Ascending aorta (tissue), 2 donors: ENCODE measurements around the gene FSTL4. TPM values are rescaled to one million over a fixed set of nuclear protein-coding genes. Genes with fewer than 3 reads are reported as not detected.

ENCODE experiments used
- DNase-seq, 2 donors: peaks; one replicate each; pipeline ENCODE4 v3.0.0-alpha.2; 2019; ENCODE audit warnings: low spot score in 2 of 2
- H3K27ac ChIP-seq, 2 donors: fragments of 200-600 bp; sonication (generic); one replicate each; pipeline ENCODE4 v1.5.1; 2016 to 2017; ENCODE audit warnings: mild to moderate bottlenecking in 1 of 2
- H3K27me3 ChIP-seq: fragments of 200-600 bp; sonication (generic); one replicate; pipeline ENCODE4 v1.5.1; 2017
- H3K36me3 ChIP-seq, 2 donors: fragments of 200-600 bp; sonication (generic); one replicate each; pipeline ENCODE4 v1.5.1; 2016
- H3K4me1 ChIP-seq, 2 donors: fragments of 200-600 bp; sonication (generic); one replicate each; pipeline ENCODE4 v1.5.1; 2016 to 2017; ENCODE audit warnings: mild to moderate bottlenecking in 1 of 2
- H3K4me3 ChIP-seq, 2 donors: fragments of 200-600 bp; sonication (generic); one replicate each; pipeline ENCODE4 v1.5.1; 2016 to 2017; ENCODE audit warnings: mild to moderate bottlenecking in 1 of 2
- H3K9me3 ChIP-seq, 2 donors: fragments of 200-600 bp; sonication (generic); one replicate each; pipeline ENCODE4 v1.5.1; 2016
- intact Hi-C: fragments of 100-400 bp; cut with DNase I; formaldehyde crosslinking; loops from one replicate; pipeline ENCODE4 v1.15.1; 2023
- total RNA-seq: library from RNA; depleted of rRNA; stranded (reverse); fragments of >200 nt; gene quantifications from one replicate; pipeline ENCODE4 v1.1.0, GENCODE V29; 2016
- TF ChIP-seq, protein P1 (sequence below), 3 experiments: fragments of 200-600 bp in 2 of 3; fragments of 450-650 bp in 1 of 3; sonication (generic) in 2 of 3; IDR thresholded peaks; one replicate each; pipeline ENCODE4 v1.5.1; 2016 to 2019; ENCODE audit warnings: antibody characterized with exemption in 3 of 3, mild to moderate bottlenecking in 1 of 3, moderate library complexity in 1 of 3

FSTL4 gene
- total RNA-seq, 1 donor from 2014 or later, result 0.11 TPM

- no peak for DNase-seq
- Histone ChIP-seq H3K4me3 (no peak overlapping the region), H3K36me3 (no peaks in the 10 kb centered on the region)
Observed at GRCh38 chr5:133336121-133336968, 276.0 kb downstream of the FSTL4 start.

GRCh38 chr5:133334796-133335639, 277.3 kb downstream of the FSTL4 start:
- H3K36me3 ChIP-seq, result no peaks in the 10 kb centered on the region
- H3K4me3 ChIP-seq, result no peak overlapping the region
- TF ChIP-seq, protein P1, sequence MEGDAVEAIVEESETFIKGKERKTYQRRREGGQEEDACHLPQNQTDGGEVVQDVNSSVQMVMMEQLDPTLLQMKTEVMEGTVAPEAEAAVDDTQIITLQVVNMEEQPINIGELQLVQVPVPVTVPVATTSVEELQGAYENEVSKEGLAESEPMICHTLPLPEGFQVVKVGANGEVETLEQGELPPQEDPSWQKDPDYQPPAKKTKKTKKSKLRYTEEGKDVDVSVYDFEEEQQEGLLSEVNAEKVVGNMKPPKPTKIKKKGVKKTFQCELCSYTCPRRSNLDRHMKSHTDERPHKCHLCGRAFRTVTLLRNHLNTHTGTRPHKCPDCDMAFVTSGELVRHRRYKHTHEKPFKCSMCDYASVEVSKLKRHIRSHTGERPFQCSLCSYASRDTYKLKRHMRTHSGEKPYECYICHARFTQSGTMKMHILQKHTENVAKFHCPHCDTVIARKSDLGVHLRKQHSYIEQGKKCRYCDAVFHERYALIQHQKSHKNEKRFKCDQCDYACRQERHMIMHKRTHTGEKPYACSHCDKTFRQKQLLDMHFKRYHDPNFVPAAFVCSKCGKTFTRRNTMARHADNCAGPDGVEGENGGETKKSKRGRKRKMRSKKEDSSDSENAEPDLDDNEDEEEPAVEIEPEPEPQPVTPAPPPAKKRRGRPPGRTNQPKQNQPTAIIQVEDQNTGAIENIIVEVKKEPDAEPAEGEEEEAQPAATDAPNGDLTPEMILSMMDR (IDR thresholded peaks at IDR 0.05), result no peak
- intact Hi-C loops, result no loop called here
- H3K27me3 ChIP-seq, result no peaks in the 10 kb centered on the region
- DNase-seq, result no peak
- no peaks in the 10 kb centered on the region for H3K9me3 ChIP-seq
- no peak overlapping the region for H3K27ac ChIP-seq
- no peaks in the 10 kb centered on the region for H3K4me1 ChIP-seq

More at GRCh38 chr5:133336121-133336968, 276.0 kb downstream of the FSTL4 start:
- intact Hi-C loops, result no loop called here
- Histone ChIP-seq H3K27ac (no peak overlapping the region), H3K4me1 (no peaks in the 10 kb centered on the region), H3K27me3 (no peaks in the 10 kb centered on the region), H3K9me3 (no peaks in the 10 kb centered on the region)
- TF ChIP-seq, protein P1 (IDR thresholded peaks at IDR 0.05), result no peak

- TF ChIP-seq, protein P1 (IDR thresholded peaks at IDR 0.05), result no peak
- DNase-seq, result no peak
- Histone ChIP-seq H3K4me1 (no peaks in the 10 kb centered on the region), H3K4me3 (no peak overlapping the region), H3K27me3 (no peaks in the 10 kb centered on the region), H3K36me3 (no peaks in the 10 kb centered on the region), H3K9me3 (no peaks in the 10 kb centered on the region), H3K27ac (no peak overlapping the region)
- intact Hi-C loops, result no loop called here
Observed at GRCh38 chr5:133333326-133334150, 278.8 kb downstream of the FSTL4 start.

DNA sequence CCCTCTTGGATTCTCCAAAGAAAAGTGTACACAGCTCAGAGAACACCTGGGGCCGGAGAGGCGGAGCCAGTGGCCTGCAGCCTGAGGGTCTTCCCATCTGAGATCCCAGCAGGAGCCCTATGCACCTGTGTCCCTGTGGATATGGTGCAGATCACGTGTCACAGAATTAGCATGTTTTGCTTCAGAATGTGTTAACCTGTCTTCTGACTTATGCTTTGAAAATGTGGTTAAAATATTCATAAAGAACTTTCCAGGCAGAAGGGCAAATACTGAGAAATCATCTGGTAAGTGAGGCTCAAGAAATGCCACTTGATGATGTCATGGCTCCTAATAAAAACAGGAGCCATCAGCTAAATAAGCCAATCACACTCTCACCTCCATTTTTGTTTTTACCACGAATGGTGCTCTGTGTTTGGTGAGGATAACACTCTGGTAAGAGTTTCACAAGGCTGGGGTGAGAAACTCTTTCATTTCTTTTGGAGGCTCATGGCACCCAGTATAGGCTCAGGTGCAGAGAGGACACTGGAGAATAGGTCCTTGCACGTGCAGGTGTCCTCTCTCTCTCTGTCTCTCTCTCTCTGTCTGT, 279.8 kb downstream of the FSTL4 start:
- Histone ChIP-seq H3K36me3 (no peaks in the 10 kb centered on the region), H3K27me3 (no peaks in the 10 kb centered on the region), H3K27ac (no peak overlapping the region), H3K4me1 (no peaks in the 10 kb centered on the region), H3K4me3 (no peak overlapping the region), H3K9me3 (no peaks in the 10 kb centered on the region)
- TF ChIP-seq, protein P1 (IDR thresholded peaks at IDR 0.05), result no peak
- no peak for DNase-seq
- intact Hi-C loops, result no loop called here

DNA sequence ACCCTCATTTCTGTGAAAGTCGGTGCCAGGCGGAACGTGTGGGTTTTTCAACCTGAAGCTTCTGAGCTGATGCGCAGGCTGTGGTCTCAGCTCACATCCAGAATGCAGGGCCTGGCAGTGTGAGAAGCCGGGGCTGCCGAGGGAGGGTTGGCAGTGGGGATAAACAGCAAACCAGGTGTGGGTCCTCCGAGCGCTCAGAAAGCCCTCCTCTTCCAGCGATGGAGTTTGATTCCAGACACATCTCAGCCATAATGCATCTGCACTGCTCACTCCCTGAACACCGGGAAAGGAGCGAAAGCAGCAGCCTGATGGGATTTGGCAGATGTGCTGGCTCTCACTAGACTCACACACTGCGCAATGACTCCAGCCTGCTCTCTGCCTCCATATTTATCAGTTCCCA, 280.4 kb downstream of the FSTL4 start:
- no peak for DNase-seq
- Histone ChIP-seq H3K27ac (no peak overlapping the region), H3K27me3 (no peaks in the 10 kb centered on the region), H3K36me3 (no peaks in the 10 kb centered on the region), H3K9me3 (no peaks in the 10 kb centered on the region), H3K4me1 (no peaks in the 10 kb centered on the region), H3K4me3 (no peak overlapping the region)
- intact Hi-C loops, result no loop called here
- TF ChIP-seq, protein P1 (IDR thresholded peaks at IDR 0.05), result no peak
